Measurements from ENCODE around the gene HAGHL. TPM values are rescaled to one million over a fixed set of nuclear protein-coding genes. Genes with fewer than 3 reads are reported as not detected.

HAGHL gene
- total and polyA plus RNA-seq, 3 donors from 2014 or later = 7.2 to 13.7 (median 9.9) TPM

- H3K36me3 ChIP-seq (ENCODE audit: low read depth, missing control alignments) = no peaks in the 10 kb centered on the region
- DNase-seq = no peak
- no peak for TF ChIP-seq POLR2A (IDR thresholded peaks at IDR 0.05)
- TF ChIP-seq, protein P1, sequence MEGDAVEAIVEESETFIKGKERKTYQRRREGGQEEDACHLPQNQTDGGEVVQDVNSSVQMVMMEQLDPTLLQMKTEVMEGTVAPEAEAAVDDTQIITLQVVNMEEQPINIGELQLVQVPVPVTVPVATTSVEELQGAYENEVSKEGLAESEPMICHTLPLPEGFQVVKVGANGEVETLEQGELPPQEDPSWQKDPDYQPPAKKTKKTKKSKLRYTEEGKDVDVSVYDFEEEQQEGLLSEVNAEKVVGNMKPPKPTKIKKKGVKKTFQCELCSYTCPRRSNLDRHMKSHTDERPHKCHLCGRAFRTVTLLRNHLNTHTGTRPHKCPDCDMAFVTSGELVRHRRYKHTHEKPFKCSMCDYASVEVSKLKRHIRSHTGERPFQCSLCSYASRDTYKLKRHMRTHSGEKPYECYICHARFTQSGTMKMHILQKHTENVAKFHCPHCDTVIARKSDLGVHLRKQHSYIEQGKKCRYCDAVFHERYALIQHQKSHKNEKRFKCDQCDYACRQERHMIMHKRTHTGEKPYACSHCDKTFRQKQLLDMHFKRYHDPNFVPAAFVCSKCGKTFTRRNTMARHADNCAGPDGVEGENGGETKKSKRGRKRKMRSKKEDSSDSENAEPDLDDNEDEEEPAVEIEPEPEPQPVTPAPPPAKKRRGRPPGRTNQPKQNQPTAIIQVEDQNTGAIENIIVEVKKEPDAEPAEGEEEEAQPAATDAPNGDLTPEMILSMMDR (IDR thresholded peaks at IDR 0.05) = no peak
- H3K27ac ChIP-seq = no peak overlapping the region
- intact Hi-C loops (cut with DNase I; ENCODE audit: low total_unique reads) = no loop called here
- no peaks in the 10 kb centered on the region for H3K4me1 ChIP-seq
- 57% methylated on average over 13 to 20 of the region's 20 CpGs for WGBS, 2 donors
- H3K27me3 ChIP-seq = no peaks in the 10 kb centered on the region
- no peak overlapping the region for H3K4me3 ChIP-seq
- H3K9me3 ChIP-seq = no peaks in the 10 kb centered on the region
These were observed 37.4 kb downstream of the HAGHL start for GRCh38 chr16:764184-764750.

DNA sequence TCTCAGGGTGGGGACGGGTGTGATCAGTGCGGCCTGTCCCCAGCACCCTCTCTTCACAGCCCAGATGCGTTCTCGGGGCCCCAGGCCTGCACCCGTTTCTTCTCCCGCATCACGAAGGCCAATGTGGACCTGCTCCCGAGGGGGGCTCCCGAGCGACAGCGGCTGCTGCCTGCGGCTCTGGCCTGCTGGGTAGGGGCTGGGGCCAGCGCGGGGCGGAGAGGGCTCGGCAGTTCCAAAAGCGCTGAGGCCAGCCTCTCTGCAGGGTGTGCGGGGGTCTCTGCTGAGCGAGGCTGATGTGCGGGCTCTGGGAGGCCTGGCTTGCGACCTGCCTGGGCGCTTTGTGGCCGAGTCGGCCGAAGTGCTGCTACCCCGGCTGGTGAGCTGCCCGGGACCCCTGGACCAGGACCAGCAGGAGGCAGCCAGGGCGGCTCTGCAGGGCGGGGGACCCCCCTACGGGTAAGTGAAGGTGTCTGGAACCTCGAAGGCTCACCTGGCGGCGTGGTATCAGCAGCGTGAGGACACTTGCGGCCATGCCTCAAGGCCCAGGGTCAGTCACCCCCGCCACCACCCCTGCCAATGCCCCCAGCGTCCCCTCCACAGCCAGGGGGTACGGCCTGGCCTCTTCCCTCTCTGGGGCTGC, 38.1 kb downstream of the HAGHL start:
- no peaks in the 10 kb centered on the region for H3K9me3 ChIP-seq
- no peak overlapping the region for H3K4me3 ChIP-seq
- no peaks in the 10 kb centered on the region for H3K27me3 ChIP-seq
- TF ChIP-seq POLR2A (IDR thresholded peaks at IDR 0.05) = no peak
- TF ChIP-seq, protein P1 (IDR thresholded peaks at IDR 0.05) = no peak
- no peaks in the 10 kb centered on the region for H3K4me1 ChIP-seq
- intact Hi-C loops (cut with DNase I; ENCODE audit: low total_unique reads) = no loop called here
- no peak overlapping the region for H3K27ac ChIP-seq
- H3K36me3 ChIP-seq (ENCODE audit: low read depth, missing control alignments) = no peaks in the 10 kb centered on the region
- WGBS, 2 donors = 85 to 91% methylated on average over 5 to 38 of the region's 38 CpGs
- no peak for DNase-seq

- Histone ChIP-seq H3K27ac (no peak overlapping the region), H3K9me3 (no peaks in the 10 kb centered on the region), H3K27me3 (no peaks in the 10 kb centered on the region), H3K36me3 (ENCODE audit: low read depth, missing control alignments) (no peaks in the 10 kb centered on the region), H3K4me1 (no peaks in the 10 kb centered on the region), H3K4me3 (no peak overlapping the region)
- no peak for TF ChIP-seq POLR2A (IDR thresholded peaks at IDR 0.05)
- TF ChIP-seq, protein P1 (IDR thresholded peaks at IDR 0.05) = no peak
- no peak for DNase-seq
- WGBS, 2 donors = 92 to 96% methylated on average over 10 to 29 of the region's 29 CpGs
- intact Hi-C loops (cut with DNase I; ENCODE audit: low total_unique reads) = no loop called here
These were observed 38.6 kb downstream of the HAGHL start for GRCh38 chr16:765488-765865.

GRCh38 chr16:766008-766819, 39.3 kb downstream of the HAGHL start:
- WGBS, 2 donors = 86 to 90% methylated on average over 15 to 29 of the region's 29 CpGs
- no peak for DNase-seq
- no peaks in the 10 kb centered on the region for H3K36me3 ChIP-seq (ENCODE audit: low read depth, missing control alignments)
- intact Hi-C loops (cut with DNase I; ENCODE audit: low total_unique reads) = no loop called here
- H3K27me3 ChIP-seq = no peaks in the 10 kb centered on the region
- H3K4me1 ChIP-seq = no peaks in the 10 kb centered on the region
- TF ChIP-seq, protein P1 (IDR thresholded peaks at IDR 0.05) = no peak
- TF ChIP-seq POLR2A (IDR thresholded peaks at IDR 0.05) = no peak
- no peak overlapping the region for H3K4me3 ChIP-seq
- H3K9me3 ChIP-seq = no peaks in the 10 kb centered on the region
- H3K27ac ChIP-seq = no peak overlapping the region
